GM12874 (cell line): ENCODE measurements around the gene MGME1.
A peak's percentile ranks its signal among the peaks of the same experiment; 100 is the strongest.

ENCODE experiments used
- CTCF ChIP-seq: IDR thresholded peaks from 2 replicates; pipeline ENCODE4 v1.5.1; 2011; ENCODE audit warnings: low read depth, mild to moderate bottlenecking, control low read depth, low read length, moderate library complexity; ENCODE audit not compliant: insufficient read depth

The MGME1 gene

GRCh38 chr20:17990278-17990972 lies 21.6 kb downstream of the MGME1 start:
- no peak for TF ChIP-seq CTCF

GRCh38 chr20:17992224-17992637 lies 23.4 kb downstream of the MGME1 start:
- no peak for TF ChIP-seq CTCF

- TF ChIP-seq CTCF, result no peak
Observed at GRCh38 chr20:17992847-17993513, 24.2 kb downstream of the MGME1 start.

- TF ChIP-seq CTCF, result no peak
Observed at GRCh38 chr20:17993546-17993945, 24.7 kb downstream of the MGME1 start.

GRCh38 chr20:17995967-17996819 lies 27.4 kb downstream of the MGME1 start:
- peak; percentile 90 for TF ChIP-seq CTCF

GRCh38 chr20:17998446-17998845 lies 29.6 kb downstream of the MGME1 start:
- TF ChIP-seq CTCF, result no peak

- no peak for TF ChIP-seq CTCF
Observed at GRCh38 chr20:17999566-17999965, 30.7 kb downstream of the MGME1 start.
